ENCODE results near the gene PCDHA8. TPM values are rescaled to one million over a fixed set of nuclear protein-coding genes. Genes with fewer than 3 reads are reported as not detected.

The PCDHA8 gene
- total and polyA plus RNA-seq, 2 of the 8 experiments (the other 6 are each of a cell fraction or from before 2014, with no cell fraction given): 0.14 to 0.52 TPM

GRCh38 chr5:140806834-140807775 lies 33.9 kb upstream of the PCDHA8 start, which contains the start of gene PCDHA4 (continued):
- no peak for TF ChIP-seq BACH1 (IDR thresholded peaks at IDR 0.05; ENCODE audit: low read length)
- no peak for TF ChIP-seq FOSL1 (IDR thresholded peaks at IDR 0.05; ENCODE audit: insufficient read depth, low read depth, low read length)
- TF ChIP-seq RXRA (IDR thresholded peaks at IDR 0.05; ENCODE audit: insufficient read depth, low read depth, low read length): no peak
- TF ChIP-seq SRF (IDR thresholded peaks at IDR 0.05; ENCODE audit: low read depth, low read length): no peak
- no peak for TF ChIP-seq SP2 (IDR thresholded peaks at IDR 0.05; ENCODE audit: low read length)
- no peak for TF ChIP-seq CBX5 (IDR thresholded peaks at IDR 0.05; ENCODE audit: low read depth, low read length)
- TF ChIP-seq HDAC6 (IDR thresholded peaks at IDR 0.05; ENCODE audit: low read depth, low read length): no peak
- TF ChIP-seq CHD1 (IDR thresholded peaks at IDR 0.05; ENCODE audit: low read depth, low read length): no peak
- TF ChIP-seq SIX5 (IDR thresholded peaks at IDR 0.05; ENCODE audit: low read depth, low read length): no peak
- TF ChIP-seq JUN (IDR thresholded peaks at IDR 0.05; ENCODE audit: low read depth, low read length): no peak
- no peak for TF ChIP-seq EP300 (IDR thresholded peaks at IDR 0.05; ENCODE audit: borderline replicate concordance in 1 of 2, low read depth in 2 of 2, low read length in 2 of 2)
- no peak for TF ChIP-seq CREB1 (IDR thresholded peaks at IDR 0.05)
- TF ChIP-seq SP4 (IDR thresholded peaks at IDR 0.05; ENCODE audit: low read length): no peak
- no peak for TF ChIP-seq RBBP5 (IDR thresholded peaks at IDR 0.05; ENCODE audit: borderline replicate concordance, low read depth, low read length)
- TF ChIP-seq SIRT6 (IDR thresholded peaks at IDR 0.05; ENCODE audit: low read length): no peak
- no peak for TF ChIP-seq SIN3A (conservative IDR thresholded peaks at IDR 0.05 in 1 of 2, IDR thresholded peaks at IDR 0.05 in 1 of 2; ENCODE audit: low read depth in 1 of 2, low read length in 2 of 2)
- TF ChIP-seq SAP30 (IDR thresholded peaks at IDR 0.05; ENCODE audit: insufficient read depth, insufficient replicate concordance, low read length): no peak
- TF ChIP-seq BRCA1 (IDR thresholded peaks at IDR 0.05; ENCODE audit: low read depth, low read length): no peak
- no peak for TF ChIP-seq USF2 (IDR thresholded peaks at IDR 0.05; ENCODE audit: low read length)
- TF ChIP-seq RFX5 (IDR thresholded peaks at IDR 0.05; ENCODE audit: borderline replicate concordance, low read depth, low read length): no peak
- TF ChIP-seq RNF2 (IDR thresholded peaks at IDR 0.05; ENCODE audit: borderline replicate concordance, low read depth, low read length, missing control alignments, poor library complexity, severe bottlenecking): no peak
- TF ChIP-seq, protein P1, sequence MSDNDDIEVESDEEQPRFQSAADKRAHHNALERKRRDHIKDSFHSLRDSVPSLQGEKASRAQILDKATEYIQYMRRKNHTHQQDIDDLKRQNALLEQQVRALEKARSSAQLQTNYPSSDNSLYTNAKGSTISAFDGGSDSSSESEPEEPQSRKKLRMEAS (IDR thresholded peaks at IDR 0.05): no peak
